GM03348 (cell line): ENCODE results near the gene NOX5.

Experiments
- DNase-seq: peaks from one replicate; pipeline ENCODE4 v3.0.0; 2012; ENCODE audit warnings: low spot score

The NOX5 gene

DNA sequence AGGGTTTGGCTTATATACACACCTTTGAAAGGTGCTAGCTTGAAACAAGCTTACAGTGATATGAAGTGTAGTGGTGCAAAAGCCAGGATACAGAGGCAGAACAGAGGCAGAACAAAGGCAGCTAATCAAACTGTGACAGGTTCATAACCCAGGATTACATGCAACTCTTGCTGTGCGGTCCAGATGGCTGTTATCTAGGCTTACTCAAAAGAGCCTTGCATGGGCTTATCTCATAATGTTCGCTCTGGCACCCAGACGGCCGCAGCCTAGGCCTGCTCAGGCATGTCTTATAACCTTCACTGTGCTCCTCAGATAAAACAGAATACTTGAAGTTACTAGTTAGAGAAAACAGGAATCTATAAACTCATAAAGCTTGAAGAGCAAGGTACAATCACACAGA is 22.8 kb upstream of the NOX5 start:
- no peak for DNase-seq

DNA sequence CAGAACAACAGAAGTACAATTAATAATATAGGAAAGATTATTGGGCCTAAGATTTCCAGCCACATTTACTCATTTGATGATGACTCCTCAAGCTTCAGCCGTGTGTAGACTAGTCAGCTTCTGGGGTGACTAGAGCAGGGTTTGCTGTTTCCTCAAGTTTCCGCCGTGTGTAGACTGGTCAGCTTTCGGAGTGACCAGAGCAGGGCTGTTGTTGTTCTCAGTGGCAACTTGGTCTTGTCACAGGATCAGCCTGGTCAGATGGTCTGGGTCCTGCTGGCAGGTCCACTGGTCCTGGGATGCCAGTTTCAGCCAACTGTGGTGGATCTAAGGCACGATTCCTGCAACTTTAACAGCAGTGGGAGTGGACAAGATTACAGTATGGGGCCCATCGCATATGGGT is 21.8 kb upstream of the NOX5 start:
- no peak for DNase-seq

- no peak for DNase-seq
These were observed 21.2 kb upstream of the NOX5 start for GRCh38 chr15:68993276-68993675.

- DNase-seq, result peak; percentile 69
These were observed 20.3 kb upstream of the NOX5 start for GRCh38 chr15:68994149-68994548.

GRCh38 chr15:68994981-68995761 is 19.3 kb upstream of the NOX5 start:
- DNase-seq, result no peak

- no peak for DNase-seq
These were observed 17.4 kb upstream of the NOX5 start for GRCh38 chr15:68997050-68997449.

DNA sequence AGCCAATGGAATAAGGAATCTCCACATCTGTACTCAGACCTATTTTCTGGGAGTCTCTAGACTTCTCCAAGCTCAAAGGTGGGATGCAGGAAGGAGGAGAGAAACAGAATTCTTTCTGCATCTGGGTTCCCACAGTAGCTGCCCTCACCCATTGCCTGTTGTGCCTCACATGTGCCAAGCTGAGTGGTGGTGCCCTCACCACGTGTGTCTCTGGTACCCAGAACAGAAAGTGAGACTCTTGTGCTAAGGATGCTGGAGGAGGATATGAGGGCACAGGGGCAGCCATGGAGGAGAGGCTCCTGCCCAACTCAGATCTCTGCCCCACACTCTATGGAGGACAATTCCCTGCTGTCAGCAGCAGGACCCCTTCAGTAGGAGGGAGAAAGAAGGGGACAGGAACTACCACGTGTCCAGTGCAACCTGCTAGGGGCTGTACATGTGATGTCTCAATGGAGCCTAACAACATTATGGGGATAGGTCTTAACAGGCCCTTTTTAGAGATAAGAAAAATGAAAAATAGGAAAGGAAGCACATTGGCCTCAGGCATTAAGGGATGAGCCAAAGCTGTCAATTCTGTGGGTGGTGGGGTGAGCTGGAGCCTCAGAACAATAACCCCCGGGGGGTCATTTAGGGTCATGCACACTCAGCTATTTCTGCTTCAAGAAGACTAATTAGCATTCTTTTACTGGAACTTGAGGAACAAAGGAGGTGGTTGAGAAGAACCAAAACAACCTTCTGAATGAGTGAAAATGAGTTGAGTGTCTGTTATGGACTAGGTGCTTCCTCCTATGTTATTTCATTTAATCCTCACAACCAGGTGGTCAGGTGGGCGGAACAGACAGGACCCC is 16.3 kb upstream of the NOX5 start:
- no peak for DNase-seq

DNA sequence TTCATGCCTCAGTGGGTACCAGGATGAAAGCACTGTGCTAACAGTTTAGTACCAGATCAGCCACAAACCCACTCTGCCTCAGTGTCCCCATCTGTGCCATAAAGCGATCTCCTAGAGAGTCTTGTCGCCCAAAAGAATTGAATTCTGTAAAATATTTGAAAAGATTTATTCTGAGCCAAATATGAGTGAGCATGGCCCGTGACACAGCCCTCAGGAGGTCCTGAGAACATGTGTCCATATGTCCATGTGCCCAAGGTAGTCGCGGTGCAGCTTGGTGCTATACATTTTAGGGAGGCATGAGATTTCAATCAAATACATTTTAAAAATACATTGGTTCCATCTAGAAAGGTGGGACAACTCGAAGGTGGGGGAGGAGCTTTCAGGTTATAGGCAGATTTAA is 15.4 kb upstream of the NOX5 start:
- no peak for DNase-seq

DNA sequence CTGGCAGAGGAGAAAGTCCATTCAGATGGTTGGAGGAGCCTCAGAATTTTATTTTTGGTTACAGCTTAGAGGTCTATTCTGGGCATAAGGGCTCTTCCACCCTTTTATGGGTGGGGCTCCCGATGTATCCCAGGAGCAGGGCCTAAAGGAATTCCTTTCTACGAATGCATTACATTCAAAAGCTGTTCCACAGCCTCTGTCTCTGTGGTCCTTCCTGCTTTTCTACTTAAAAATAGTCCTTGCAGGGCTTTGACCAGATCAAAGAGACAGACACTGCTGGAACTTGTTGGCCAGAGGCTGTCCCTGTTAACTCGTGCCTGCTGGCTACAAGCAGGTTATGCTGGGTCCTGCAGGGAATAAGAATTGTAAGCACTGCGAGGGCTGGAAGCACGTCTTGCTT is 14.4 kb upstream of the NOX5 start:
- no peak for DNase-seq

DNA sequence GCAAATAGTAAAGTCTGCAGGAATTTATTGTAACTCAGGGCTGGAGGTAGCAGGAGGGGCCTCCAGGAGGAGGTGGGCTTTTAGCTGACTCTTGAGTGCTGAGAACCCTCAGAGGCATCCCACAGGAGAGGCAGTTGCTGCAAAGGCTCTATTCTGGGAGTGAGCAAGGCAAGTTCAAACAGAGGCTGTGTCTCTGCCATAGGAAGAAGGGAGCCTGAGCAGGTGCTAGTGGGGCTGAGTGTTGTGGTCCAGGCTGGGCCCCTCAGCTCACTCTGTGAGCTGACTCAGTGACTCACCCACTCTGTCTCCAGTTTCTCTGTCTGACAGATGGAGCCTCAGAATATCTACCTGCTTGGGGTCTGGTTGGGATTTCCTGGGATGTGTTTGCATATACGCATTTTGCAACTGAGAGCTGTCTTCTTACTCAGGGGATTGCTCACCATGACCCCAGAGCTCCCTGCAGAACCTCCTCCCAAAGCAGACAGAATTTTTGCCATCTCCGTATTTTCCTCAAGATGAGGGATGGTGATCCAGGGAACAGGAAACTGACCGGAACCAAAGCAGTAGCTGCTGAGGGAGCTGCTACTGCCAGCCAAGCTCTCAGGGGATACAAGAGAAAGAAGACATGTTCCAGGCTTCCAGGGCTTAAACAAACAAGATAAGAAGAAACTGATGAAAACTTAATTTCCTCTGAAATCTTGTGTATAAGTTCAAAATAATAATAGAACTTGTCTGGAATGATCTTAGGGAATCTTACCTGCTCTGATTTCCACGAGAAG is 13.6 kb upstream of the NOX5 start:
- DNase-seq, result no peak

DNA sequence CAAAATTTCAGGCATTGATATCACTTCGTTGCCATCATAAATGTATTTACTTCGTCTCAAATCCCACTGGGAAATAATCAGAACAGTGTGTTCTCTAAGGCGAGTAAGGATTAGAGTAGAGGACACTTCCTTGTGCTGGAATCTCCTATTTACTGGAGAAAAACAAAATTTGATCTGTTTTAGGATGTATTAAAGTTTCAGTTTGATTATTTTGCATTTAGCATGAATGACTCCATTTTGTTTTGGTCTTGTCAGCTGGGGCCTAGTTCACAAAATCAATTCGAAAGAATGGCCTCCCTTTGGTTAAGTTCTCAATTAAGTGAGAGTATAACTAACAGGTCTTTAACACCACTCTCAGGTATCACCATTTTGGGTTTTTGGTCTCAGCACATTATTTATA is 11.7 kb upstream of the NOX5 start:
- no peak for DNase-seq

GRCh38 chr15:69004011-69004410 is 10.5 kb upstream of the NOX5 start:
- DNase-seq, result no peak

- no peak for DNase-seq
These were observed 6.4 kb upstream of the NOX5 start for GRCh38 chr15:69008056-69008455.

DNA sequence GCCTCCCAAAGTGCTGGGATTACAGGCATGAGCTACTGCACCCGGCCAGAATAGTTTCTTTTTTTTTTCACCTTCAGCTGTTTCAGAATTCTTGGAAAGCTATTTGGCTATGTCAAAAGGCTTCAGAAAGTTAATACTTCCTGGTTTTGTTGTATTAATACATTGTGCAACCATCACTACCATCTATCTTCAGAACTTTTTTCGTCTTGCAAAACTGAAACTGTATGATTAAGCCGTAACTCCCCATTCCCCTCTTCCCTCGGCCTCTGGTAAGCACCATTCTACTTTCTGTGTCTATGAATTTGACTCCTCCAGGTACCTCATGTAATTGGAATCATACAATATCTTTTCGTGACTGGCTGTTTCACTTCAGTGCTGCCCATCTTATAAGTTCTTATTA is 5.2 kb upstream of the NOX5 start:
- DNase-seq, result no peak

DNA sequence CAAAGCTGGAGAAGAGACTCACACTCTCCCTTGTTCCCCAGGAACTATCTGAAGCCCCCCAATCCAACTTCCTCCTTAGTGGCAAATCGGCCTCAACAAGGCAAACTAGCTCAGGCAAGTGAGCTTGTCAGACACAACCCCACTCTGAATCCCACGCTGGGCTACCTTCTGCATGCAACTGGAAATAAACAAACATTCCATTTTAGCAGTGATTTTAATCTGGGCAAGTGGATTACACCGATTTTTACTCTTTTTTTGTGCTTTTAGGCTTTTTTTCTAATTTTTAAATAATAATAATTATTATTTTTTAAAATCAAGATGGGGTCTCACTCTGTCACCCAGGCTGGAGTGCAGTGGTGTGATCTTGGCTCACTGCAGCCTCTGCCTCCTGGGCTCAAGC is 2.9 kb upstream of the NOX5 start:
- no peak for DNase-seq

GRCh38 chr15:69012761-69013364 is 1.6 kb upstream of the NOX5 start:
- DNase-seq, result no peak

GRCh38 chr15:69013726-69014406 is 629 bp upstream of the NOX5 start:
- no peak for DNase-seq

- DNase-seq, result peak; percentile 1
These were observed 1.1 kb downstream of the NOX5 start for GRCh38 chr15:69015591-69015990.

DNA sequence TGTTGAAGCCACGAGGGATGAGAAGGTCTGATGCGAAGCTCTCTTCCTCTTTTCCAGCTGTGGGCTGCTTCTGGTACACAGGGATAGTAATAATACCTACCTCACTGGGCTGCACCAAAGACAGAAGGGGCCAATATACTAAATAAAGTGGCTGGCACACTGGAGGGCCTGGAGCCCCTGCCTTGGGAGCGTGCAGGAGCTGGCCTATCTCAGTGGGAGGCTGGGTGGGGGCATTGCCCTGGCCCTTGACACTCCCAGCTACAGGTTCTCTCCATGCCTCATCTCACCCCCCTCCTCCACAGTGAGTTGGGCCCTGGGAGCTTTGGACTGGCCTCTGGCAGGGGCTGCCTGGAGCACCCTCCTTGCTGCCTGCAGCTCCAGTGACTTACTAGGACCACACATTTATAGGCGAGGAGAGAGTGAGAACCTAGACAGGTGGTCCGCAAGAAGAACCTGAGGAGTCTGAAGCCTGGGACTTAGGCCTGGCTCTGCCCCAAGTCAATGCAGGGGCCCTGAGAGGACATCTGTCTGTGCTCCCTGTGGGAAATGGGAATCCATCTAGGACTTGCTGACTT is 1.6 kb downstream of the NOX5 start:
- peak; percentile 2 for DNase-seq

- no peak for DNase-seq
These were observed 3.5 kb downstream of the NOX5 start for GRCh38 chr15:69017978-69018377.

DNA sequence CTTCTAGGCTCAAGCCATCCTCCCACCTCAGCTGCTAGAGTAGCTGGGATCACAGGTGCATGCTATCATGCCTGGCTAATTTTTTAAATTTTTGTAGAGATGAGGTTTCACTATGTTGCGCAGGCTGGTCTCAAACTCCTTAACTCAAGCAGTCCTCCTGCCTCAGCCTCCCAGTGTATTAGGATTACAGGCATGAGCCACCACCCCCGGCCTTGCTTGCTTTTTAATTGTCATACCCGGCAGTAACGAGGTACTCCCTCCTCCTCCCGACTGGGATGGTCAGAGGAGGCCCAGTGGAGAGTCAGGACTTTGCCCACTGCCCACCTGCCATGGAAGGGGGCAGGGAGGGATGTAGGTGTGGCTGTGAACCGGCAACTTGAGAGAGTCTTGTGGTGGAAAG is 4.5 kb downstream of the NOX5 start:
- DNase-seq, result no peak
